ENCODE measurements around the gene ACVR1C. TPM values are rescaled to one million over a fixed set of nuclear protein-coding genes. Genes with fewer than 3 reads are reported as not detected.

The ACVR1C gene
- total RNA-seq, 1 experiment from 2014 or later: 0.04 TPM

DNA sequence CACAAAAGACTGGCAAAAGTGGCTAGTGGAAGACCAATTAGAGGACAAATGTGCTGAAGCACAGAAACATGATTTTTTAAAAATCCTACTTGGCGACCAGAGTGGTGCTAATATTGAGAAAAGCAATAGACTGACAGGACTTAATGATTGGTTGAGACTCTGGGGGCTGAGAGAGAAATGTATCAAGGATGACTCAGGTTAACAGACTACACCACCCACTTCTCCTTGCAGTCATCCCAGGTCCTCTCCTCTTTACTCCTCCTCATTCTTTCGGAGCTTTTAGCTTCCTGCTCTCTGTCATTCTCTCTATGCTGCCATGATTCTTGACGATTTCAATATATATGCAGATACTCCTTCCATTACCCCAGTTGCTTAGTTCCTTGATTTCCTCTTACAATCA lies 130.2 kb downstream of the ACVR1C start:
- no peak for DNase-seq
- H3K9me3 ChIP-seq (ENCODE audit: insufficient read depth, low read depth): no peaks in the 10 kb centered on the region
- H3K36me3 ChIP-seq (ENCODE audit: low read depth): no peaks in the 10 kb centered on the region
- no peaks in the 10 kb centered on the region for H3K4me1 ChIP-seq (replicated peaks; ENCODE audit: insufficient read depth)
- no peaks in the 10 kb centered on the region for H3K27me3 ChIP-seq (ENCODE audit: insufficient read depth, low read depth)
- no TSS peak for BruUV-seq (replicated peaks)
- no peaks in the 10 kb centered on the region for H3K79me2 ChIP-seq (ENCODE audit: low read depth)
- POLR2A ChIA-PET (ENCODE audit: unreplicated experiment): no interaction called here
- CTCF ChIA-PET: no interaction called here
- intact Hi-C loops (cut with micrococcal nuclease; ENCODE audit: unreplicated experiment): loop anchor here (10.0 kb wide), 1 partner anchor 276 kb away; no protein-coding TSS in a partner anchor
- H3K4me2 ChIP-seq: no peak overlapping the region
- no peak overlapping the region for H3K27ac ChIP-seq
- no peaks in the 10 kb centered on the region for H3K9me2 ChIP-seq (ENCODE audit: insufficient read depth)
- no peak overlapping the region for H2AFZ ChIP-seq
- no peak overlapping the region for H3K4me3 ChIP-seq
- H4K20me1 ChIP-seq (ENCODE audit: insufficient read depth): no peaks in the 10 kb centered on the region
- H3F3A ChIP-seq (ENCODE audit: insufficient read depth, low read depth): no peaks in the 10 kb centered on the region
- TF ChIP-seq, protein P1, sequence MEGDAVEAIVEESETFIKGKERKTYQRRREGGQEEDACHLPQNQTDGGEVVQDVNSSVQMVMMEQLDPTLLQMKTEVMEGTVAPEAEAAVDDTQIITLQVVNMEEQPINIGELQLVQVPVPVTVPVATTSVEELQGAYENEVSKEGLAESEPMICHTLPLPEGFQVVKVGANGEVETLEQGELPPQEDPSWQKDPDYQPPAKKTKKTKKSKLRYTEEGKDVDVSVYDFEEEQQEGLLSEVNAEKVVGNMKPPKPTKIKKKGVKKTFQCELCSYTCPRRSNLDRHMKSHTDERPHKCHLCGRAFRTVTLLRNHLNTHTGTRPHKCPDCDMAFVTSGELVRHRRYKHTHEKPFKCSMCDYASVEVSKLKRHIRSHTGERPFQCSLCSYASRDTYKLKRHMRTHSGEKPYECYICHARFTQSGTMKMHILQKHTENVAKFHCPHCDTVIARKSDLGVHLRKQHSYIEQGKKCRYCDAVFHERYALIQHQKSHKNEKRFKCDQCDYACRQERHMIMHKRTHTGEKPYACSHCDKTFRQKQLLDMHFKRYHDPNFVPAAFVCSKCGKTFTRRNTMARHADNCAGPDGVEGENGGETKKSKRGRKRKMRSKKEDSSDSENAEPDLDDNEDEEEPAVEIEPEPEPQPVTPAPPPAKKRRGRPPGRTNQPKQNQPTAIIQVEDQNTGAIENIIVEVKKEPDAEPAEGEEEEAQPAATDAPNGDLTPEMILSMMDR (conservative IDR thresholded peaks at IDR 0.05): no peak
- TF ChIP-seq EZH2 (IDR thresholded peaks at IDR 0.05; ENCODE audit: low read depth): no peak

DNA sequence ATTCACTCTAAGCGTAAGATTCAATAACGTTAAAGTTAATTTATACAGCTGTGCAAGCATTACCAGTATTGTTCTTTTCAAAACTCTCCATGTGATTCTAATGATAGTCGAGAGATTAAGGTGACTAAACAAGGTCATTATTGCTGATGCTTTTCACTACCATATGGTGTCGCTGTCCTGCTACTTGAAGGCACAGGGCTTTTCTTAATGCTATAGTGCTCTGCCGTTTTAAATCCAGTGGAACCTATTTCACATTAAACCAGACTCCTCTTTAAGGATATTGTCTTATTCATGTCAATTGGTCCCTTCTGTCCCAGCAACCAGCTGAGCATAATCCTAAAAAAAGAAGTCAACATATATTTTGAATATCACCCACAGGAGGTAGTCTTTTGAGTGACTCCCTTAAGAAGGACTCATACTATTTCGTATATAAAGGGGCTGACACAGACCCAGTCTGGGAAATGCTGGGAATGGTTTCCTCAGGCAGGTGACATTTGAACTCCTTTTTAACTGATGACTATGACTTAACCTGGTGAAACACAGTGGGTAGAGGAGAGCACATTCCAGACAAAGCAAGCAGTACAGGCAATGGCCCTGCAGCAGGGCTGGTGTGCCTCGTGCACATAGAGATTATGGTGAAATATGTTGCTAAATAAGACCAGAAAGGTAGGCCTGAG lies 130.9 kb downstream of the ACVR1C start:
- DNase-seq: no peak
- Histone ChIP-seq H3K4me3 (no peak overlapping the region), H3K79me2 (ENCODE audit: low read depth) (no peaks in the 10 kb centered on the region), H2AFZ (no peak overlapping the region), H3K36me3 (ENCODE audit: low read depth) (no peaks in the 10 kb centered on the region), H3K9me3 (ENCODE audit: insufficient read depth, low read depth) (no peaks in the 10 kb centered on the region), H3K4me1 (replicated peaks; ENCODE audit: insufficient read depth) (no peaks in the 10 kb centered on the region), H3K4me2 (no peak overlapping the region), H3K27ac (no peak overlapping the region), H4K20me1 (ENCODE audit: insufficient read depth) (no peaks in the 10 kb centered on the region), H3K9me2 (ENCODE audit: insufficient read depth) (no peaks in the 10 kb centered on the region), H3F3A (ENCODE audit: insufficient read depth, low read depth) (no peaks in the 10 kb centered on the region), H3K27me3 (ENCODE audit: insufficient read depth, low read depth) (no peaks in the 10 kb centered on the region)
- ChIA-PET POLR2A (ENCODE audit: unreplicated experiment) (no interaction called here), CTCF (interaction anchor here (1.0 kb wide), 1 partner anchor 527 kb away, joined by 3 read pairs; no protein-coding TSS in a partner anchor)
- intact Hi-C loops (cut with micrococcal nuclease; ENCODE audit: unreplicated experiment): loop anchor here (10.0 kb wide), 1 partner anchor 277 kb away; no protein-coding TSS in a partner anchor
- BruUV-seq (replicated peaks): no TSS peak
- TF ChIP-seq EZH2 (IDR thresholded peaks at IDR 0.05; ENCODE audit: low read depth): no peak
- TF ChIP-seq, protein P1 (conservative IDR thresholded peaks at IDR 0.05): peak; percentile 59

DNA sequence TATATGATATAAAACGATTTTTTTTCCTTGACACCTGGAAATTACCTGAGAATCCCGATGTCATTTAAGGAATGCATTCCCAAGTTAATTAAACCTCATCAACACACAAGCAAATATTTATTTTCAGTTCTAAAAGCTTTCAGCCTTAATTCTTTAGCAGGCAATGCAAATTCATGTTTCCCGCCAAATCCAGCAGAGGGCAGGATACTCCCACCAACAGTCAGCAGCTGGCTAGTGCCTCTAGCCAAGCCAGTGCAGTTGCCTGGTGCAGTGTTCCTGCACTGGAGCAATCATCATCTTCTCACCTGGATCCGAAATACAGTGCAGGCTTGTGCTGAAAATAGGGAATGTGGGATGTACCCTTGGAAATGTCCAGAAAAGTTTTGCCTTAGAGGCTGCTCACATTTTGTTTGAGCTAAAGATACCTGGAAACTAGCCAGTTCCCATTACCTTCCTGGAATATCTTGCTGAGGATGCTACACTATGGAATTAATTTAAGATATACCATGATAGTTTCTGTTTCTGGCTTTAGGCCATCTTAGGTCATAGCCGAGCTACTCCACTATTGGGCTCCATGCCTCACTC lies 136.4 kb downstream of the ACVR1C start:
- no peak overlapping the region for H3K27ac ChIP-seq
- ChIA-PET POLR2A (ENCODE audit: unreplicated experiment) (no interaction called here), CTCF (interaction anchor here (0.7 kb wide), 1 partner anchor 164 kb away, joined by 3 read pairs; no protein-coding TSS in a partner anchor)
- no peaks in the 10 kb centered on the region for H3F3A ChIP-seq (ENCODE audit: insufficient read depth, low read depth)
- H3K36me3 ChIP-seq (ENCODE audit: low read depth): no peaks in the 10 kb centered on the region
- H3K4me3 ChIP-seq: no peak overlapping the region
- no peaks in the 10 kb centered on the region for H3K79me2 ChIP-seq (ENCODE audit: low read depth)
- no peaks in the 10 kb centered on the region for H3K4me1 ChIP-seq (replicated peaks; ENCODE audit: insufficient read depth)
- no peak for TF ChIP-seq EZH2 (IDR thresholded peaks at IDR 0.05; ENCODE audit: low read depth)
- TF ChIP-seq, protein P1 (conservative IDR thresholded peaks at IDR 0.05): peak; percentile 68
- H3K4me2 ChIP-seq: no peak overlapping the region
- H4K20me1 ChIP-seq (ENCODE audit: insufficient read depth): no peaks in the 10 kb centered on the region
- intact Hi-C loops (cut with micrococcal nuclease; ENCODE audit: unreplicated experiment): loop anchor here (1.0 to 10.0 kb wide), 3 partner anchors 283 to 1260 kb away; no protein-coding TSS in a partner anchor
- H3K27me3 ChIP-seq (ENCODE audit: insufficient read depth, low read depth): no peaks in the 10 kb centered on the region
- no peaks in the 10 kb centered on the region for H3K9me3 ChIP-seq (ENCODE audit: insufficient read depth, low read depth)
- no peaks in the 10 kb centered on the region for H3K9me2 ChIP-seq (ENCODE audit: insufficient read depth)
- BruUV-seq (replicated peaks): no TSS peak
- H2AFZ ChIP-seq: no peak overlapping the region
- peak in 1 of 2 experiments; percentile 41 for DNase-seq

Measured in PC-9 (cell line).